Muscle of back (tissue), 11 donors: ENCODE measurements around the gene ARPP21. TPM values are rescaled to one million over a fixed set of nuclear protein-coding genes. Genes with fewer than 3 reads are reported as not detected.
A peak's percentile ranks its signal among the peaks of the same experiment; 100 is the strongest.

Experiments used
- DNase-seq, 3 donors: peaks; one replicate each; pipeline versions ENCODE4 v3.0.0 to v3.0.0-alpha.2; 2013
- polyA plus RNA-seq, 10 donors: library from polyadenylated mRNA; unstranded; fragments of 120-200 nt; gene quantifications; one replicate each; pipeline ENCODE4 v1.2.1, GENCODE V29; 2013; ENCODE audit not compliant: insufficient read length in 10 of 10

The ARPP21 gene
- polyA plus RNA-seq, 10 donors: 98.6 to 224 (median 167) TPM

- DNase-seq: no peak
These were observed 33.7 kb downstream of the ARPP21 start for GRCh38 chr3:35673017-35673416.

DNA sequence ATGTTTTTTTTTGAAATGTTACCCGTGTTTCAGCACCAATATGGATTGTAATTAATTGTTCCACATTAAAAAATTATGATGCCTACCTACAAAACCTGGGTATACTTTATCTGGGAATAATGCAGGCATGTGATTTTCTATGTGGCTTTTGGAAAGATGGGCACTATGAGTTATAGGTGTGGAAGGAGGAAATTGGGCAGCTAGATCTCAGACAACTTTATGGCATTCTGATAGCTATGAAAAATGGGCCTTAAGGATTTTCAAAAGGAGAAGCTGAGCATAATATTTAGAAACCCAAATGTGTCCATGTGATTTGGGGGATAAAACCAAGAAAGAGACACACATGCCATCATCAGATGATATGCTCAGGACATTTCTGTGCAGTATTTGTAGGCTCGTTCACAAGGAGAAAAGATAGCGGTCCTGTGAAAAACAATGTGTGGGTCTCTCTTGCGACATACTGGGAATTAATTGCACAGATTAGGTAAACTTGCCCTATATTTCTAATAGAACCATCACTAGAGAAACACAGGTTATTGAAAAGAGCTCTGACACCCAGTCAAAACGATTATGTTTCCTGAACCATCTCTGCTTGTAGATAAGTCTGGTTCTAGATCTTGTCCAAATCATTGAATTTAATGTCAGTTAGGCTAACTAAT, 35.3 kb downstream of the ARPP21 start:
- no peak for DNase-seq

DNA sequence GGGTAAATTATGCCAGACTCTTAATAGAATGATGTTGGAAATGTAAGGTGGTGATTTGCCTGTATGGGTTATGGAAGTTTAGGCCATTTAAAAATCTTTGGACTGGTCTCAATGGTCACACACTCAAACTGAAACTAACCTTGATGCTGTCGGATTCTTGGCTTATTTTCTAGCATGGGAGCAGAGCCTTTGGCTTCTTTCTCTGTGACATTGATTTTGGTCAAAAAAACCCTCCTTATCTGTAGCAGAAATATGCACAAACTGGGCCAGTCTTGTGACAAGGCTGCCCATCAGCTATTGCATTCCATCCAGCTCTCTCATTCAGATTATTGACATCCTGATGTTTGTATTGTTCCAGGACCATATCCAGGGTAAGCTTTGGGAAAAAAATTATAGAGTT, 35.9 kb downstream of the ARPP21 start:
- no peak for DNase-seq

DNA sequence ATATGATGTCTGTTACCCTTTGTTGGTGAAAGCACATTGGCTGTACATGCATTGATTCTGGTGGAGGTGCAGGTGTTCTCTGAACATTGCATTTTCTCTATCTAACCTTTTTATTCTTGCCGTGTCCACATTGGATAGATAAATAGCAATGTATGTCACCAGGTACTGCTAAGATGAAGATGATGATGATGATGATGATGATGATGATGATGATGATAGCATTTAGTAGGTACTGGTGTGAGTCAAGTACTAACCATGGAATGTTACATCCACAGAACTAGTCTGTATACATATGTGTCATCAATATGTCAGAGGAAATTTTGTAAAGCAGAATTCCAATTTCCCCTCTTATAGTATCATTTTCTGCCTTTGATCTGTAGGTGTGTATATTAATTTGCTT, 36.3 kb downstream of the ARPP21 start:
- DNase-seq: no peak

GRCh38 chr3:35677797-35678196, 38.5 kb downstream of the ARPP21 start:
- no peak for DNase-seq

- peak in 2 of 3 donors; percentile 47 to 49 for DNase-seq
These were observed 39.4 kb downstream of the ARPP21 start for GRCh38 chr3:35678643-35679161.

- peak in 2 of 3 donors; percentile 32 to 39 for DNase-seq
These were observed 40.2 kb downstream of the ARPP21 start for GRCh38 chr3:35679409-35680080.

DNA sequence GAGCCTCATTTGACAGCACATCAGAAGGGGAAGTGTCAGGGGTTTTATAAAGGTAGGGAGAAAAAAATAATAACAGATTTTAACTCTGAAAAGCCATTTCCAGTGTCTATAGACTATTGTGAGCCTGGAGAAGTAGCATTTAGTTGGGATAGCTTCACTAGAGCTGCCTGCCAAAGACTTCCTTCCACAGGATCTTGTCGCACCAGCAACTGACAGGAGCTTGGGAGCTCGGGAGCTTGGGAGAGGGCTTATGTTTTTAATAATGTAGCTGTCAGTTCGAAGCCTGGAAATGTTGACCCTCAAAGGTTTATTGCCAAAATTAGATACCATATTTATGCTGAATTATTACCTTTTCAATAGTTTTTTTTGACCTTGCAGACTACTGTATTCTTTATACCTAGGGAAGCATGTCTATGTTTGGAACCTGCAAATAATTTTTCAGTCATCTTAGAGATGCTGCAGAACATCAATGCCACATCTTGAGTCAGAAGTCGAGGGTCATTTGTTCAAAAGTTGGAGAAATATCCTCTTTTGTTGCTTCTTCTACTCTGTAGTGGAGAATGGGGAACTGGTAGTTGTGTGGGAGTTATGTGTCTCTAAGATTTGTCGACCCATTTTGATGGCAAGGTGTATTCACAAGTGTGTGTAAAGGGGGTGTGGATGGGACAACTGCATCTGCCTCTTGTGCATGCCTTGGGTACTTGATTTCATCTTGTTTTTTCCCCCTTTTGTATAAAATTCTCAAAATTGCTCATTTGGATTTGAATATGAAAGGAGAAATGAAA, 41.7 kb downstream of the ARPP21 start:
- DNase-seq: no peak

DNA sequence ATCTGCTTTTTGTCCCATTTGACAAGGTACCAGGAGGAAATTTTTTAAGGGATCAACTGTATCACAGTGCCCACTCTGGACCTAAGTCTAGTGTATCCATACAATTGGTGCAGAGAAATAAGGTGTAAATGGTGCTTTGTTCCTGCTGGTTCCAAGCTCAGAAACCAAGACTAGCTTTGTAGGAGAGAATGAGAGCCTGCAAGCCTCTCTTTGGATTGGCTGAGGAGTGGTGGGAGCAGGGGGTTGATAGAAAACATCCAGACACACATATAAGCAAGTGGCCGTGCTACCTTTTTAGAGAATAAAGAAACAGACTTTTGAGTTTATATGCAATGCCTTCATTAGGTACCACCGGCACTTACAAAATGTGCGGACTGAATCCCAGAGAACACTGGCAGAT, 45.8 kb downstream of the ARPP21 start:
- DNase-seq: no peak

- DNase-seq: no peak
These were observed 49.5 kb downstream of the ARPP21 start for GRCh38 chr3:35688826-35689225.

GRCh38 chr3:35690271-35690670, 50.9 kb downstream of the ARPP21 start:
- DNase-seq: no peak

DNA sequence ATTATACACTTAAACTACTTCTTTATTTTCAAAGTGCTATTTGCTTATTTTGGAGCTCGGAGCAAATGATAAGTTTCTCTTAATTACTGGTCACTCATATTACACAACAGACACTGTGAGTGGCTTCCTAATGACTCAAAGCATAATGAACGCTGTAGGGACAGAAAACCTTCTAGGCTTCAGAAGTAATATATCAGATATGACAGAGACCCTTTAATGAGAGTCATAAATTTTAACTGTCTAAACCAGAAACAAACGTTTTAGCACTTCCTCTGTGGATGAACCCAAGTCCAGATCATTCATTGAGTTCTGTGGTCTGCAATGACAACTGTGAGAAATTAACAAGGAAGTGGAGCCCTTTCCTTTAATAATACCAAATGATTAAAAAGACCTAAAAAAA, 66.6 kb downstream of the ARPP21 start:
- no peak for DNase-seq

GRCh38 chr3:35707904-35708303, 68.6 kb downstream of the ARPP21 start:
- peak in 1 of 3 donors; percentile 19 for DNase-seq

GRCh38 chr3:35708394-35709271, 69.3 kb downstream of the ARPP21 start:
- no peak for DNase-seq

DNA sequence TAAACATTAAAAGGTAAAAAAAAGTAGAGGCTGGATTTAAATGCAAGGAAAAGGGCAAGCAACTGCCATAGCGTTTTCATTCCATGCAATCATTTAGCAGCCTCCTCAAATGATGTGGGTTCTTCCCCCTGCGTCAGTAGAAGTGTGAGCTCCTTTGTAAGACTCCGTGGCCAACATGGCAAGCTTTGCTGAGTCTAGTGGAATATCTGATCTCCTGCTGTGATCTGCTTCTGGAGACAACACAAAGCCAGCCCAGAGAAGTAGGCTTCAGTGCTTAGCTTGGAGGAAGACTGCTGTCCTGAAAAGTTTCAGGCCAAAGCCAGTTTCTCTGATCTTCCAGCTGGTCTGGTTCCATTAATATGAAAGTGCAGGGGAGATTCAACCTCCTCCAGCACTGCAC, 70.4 kb downstream of the ARPP21 start:
- DNase-seq: no peak

DNA sequence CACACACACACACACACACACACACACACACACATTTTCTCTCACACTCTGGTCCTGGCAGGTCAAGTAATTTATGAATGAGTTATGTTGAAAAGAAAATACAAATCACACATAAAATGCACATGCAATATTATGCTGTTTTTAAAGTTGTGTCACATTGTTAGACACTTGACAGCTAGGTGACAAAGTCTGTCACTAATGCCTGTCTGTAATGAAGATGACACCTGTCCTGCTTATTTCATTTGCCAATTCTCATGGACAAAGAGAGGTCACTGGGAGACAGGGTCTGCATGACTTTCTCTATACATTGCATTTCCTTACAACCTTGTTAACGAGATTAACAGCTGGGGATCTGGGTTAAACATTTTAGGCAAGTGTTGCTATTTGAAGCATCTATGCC, 71.2 kb downstream of the ARPP21 start:
- peak in 1 of 3 donors; percentile 7 for DNase-seq

- DNase-seq: no peak
These were observed 79.6 kb downstream of the ARPP21 start for GRCh38 chr3:35718921-35719320.

DNA sequence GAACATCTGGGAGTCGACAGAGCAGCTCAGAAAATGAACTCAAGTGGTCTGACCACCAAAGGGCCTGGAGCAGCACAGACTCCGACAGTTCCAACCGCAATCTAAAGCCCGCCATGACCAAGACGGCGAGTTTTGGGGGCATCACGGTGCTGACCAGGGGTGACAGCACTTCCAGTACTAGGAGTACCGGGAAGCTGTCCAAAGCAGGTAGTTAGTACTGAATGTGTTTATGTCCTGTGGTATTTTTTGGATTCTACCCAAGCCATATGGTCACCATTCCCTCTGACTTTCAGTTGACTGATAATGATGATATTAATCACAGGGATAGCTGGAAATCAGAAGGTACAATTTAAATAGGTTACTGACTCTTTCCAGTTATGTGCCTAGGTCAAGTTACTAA, 82.3 kb downstream of the ARPP21 start:
- DNase-seq: no peak

GRCh38 chr3:35722902-35723301, 83.6 kb downstream of the ARPP21 start:
- DNase-seq: no peak

DNA sequence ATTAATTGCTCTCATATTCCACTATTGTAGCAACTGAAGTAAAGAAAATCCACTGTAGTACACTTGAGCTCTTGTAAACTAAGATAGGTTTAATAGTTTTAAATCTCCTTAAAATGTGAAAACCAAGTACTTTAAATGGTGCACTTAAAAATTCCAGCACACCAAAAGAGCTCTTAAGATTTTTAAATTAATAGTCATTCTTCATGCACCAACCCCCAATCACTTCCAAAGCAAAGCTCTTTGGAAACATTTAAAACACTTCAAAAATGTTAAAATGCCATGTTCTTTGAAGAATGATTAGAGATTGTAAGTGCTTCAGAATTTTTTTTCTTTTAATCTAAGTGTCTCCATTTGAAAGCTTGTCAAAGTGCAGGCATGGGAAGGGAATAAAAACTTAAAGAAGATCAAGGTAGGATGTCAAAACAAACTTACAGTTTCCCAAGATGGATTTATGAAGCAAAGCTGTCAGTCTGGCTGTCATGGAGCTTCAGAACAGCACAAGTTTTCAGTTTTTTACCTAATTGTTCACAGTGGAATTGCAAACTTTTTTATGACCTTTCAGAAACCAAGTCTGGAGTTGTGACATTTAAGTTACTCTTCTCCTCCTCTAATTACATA, 84.3 kb downstream of the ARPP21 start:
- no peak for DNase-seq

- peak in 2 of 3 donors; percentile 4 for DNase-seq
These were observed 84.8 kb downstream of the ARPP21 start for GRCh38 chr3:35724106-35724505.
